Amygdala (tissue), 56 donors: ENCODE measurements around the gene ATG9A.

Experiments used
- DNase-seq, 56 donors: peaks; one replicate each; lab custom pipeline; 2025; lab: John Stamatoyannopoulos, UW

The ATG9A gene

DNA sequence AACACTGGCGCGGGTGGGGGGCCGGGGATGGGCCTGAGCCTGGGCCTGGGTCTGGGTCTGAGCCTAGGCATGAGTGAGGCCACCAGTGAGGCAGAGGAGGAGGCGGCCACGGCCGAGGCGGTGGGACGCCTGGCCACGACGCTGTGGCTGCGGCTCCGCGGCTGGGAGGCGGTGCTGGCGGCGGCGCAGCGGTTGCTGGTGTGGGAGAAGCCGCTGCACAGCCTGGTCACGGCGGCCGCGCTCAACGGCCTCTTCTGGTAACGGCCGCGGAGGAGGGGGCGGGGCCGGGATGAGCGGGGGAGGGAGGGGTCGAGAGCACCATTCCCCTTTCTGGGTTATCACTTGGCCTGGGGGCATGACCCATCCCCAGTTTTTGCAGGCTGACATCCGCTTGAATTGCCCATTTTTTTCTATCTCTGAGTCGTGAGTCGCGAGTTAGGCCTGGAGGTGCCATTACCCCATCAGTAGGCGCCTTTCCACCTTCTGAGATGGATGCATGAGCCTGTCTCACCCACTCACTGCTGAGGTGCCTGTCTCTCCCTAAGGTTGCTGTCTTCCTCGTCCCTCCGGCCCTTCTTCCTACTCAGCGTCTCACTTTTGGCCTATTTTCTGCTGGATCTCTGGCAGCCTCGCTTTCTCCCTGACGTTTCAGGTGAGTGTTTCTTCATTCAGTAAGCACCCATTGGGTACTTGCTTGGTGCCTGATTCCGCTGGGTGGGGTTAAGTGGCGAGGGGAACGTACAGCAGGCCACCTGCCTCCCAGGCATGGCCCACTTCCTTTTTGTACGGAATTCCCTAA lies 50.9 kb downstream of the ATG9A start:
- peak in 23 of 56 donors; percentile 38 to 86 (median 56) for DNase-seq

DNA sequence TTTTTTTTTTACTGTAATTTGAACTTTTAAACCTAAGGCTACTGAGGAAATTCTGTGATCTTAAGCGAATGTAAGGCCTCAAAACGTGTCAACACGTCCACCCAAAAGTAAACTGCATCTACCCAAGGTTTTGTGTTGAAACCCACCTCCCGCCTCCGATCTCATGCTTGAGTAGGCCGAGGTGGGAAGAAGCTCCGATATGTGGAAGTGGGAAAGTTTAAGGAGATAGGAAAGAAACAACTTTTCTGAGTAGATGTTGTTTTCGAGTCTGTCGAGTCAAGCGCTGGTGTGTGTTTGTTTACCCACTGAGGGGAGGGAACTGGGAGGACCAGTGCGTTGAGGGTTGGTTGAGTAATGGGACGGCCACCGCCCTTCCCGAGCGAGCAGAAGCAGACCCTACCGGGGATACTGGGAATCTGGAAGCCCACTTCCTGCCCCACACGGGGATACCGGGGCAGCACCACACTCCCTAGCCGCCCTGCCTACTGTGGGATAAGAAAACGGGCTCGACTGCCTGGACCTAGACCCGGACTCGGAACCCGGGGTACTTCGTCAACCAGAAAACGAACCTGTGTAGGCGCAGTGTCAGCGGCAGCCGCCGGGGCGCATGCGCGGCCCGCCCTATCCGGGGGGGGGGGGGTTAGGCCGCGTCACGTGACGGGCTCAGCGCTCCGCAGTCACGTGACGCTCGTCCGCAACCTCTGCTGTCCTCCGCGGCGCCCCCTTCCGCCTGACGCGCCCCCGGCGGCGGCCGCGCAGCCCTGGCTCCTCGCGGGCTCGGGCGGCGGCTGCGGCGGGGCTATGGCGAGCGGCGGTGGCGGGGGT lies 51.7 kb downstream of the ATG9A start, which contains the start of gene RETREG2:
RETREG2 (plus strand) TSS at position 724 of the 825 bp plus-strand sequence; CDS start at position 802, 78 bp downstream.
- DNase-seq = peak; percentile 33 to 90 (median 78)

DNA sequence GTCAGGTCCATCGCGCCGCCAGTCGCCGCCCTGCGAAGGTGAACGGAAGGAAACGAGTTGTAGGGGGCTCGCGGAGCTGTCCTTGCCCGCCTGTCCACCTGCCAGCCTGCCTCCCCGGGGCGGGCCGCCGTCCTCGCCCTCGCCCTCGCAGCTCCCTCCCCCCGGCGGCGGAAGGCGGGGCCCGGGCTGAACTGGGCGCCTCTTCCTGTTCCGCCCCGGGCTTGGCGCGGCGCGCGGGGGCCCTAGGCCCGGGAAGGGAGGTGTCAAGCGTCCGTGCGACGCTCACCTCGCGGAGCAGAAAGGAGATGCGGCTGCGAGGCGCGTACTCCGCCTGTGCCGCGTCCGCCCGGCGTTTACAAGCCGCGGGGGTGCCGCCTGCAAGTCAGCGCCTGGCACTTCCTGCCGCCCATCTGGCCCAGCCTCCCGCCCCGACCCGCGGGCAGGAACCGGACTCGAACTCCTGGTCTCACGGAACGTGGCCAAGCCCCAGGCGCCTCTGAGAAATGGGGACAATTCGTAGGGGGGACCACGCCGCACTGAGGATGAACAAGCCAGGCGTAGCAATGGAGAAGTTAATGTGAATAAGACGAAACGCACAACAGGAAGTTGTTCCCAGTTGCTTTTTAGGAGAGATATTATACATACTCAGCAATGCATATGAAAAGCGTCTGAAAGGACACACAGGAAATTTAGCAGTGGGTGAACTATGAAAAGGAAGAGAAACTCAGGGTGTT lies 52.5 kb downstream of the ATG9A start, which contains the start of gene CNPPD1:
CNPPD1 (minus strand) TSS at position 108 of the 734 bp plus-strand sequence; CDS start at position 11, 97 bp downstream.
- peak in 54 of 56 donors; percentile 13 to 88 (median 72) for DNase-seq

DNA sequence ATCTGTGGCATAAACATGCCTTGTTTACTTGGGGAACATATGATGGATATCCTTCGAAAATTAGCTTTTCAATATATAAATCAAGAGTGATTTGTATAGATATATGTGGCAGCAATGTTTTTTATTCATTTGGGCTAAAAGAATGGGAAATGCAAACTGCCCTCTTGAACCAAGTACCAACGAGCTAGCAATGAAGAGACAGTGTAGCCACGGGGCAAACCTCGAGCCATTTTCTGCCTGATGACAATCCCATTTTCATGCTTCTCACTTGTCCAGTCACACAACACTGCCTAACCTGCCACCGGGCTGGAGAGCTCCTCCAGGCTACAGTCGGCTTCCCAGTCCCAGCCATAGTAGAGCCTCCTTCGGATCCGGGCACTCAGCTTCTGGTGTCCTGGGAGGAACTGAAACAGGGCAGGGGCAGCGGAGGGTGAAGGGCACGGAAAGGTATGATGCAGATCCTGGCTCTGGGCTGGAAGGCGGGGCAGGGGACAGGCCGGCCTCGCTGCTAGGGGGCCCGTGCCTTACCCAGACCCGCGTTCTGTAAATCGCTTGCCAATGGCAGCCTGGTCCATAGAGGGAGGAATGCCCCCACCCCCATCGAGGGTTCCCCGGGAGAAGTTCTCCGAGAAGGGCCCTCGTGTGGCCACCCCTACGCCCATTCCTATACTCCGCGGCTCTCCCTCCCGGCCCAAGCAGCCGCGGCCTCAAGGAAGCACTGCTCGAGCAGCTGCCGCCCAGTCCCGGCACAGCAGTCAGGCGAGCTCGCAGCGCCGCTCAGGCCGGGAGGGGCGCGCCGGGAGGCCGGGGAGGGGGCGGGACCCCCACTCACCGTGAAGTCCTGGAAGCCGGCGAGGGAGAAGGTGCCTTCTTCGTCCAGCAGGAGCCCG lies 53.3 kb downstream of the ATG9A start:
- DNase-seq = peak in 35 of 56 donors; percentile 8 to 74 (median 58)

DNA sequence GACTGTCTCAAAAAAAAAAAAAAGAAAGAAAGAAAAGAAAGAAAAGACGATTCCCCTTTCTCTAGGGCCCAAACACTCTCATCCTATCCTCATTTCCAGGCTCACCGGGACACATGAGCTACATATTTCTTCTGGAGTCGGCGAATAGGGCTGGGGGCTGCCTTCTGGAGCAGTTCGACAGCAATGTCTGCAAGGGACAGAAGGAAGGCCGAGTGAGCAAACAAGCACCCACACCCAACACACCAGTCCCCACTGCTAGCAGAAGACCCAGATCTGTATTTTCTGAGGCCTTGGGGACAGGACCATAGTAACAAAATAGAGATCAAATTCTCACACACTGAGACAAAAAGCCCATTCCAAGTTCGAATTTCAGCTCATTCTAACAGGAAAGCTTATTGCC lies 54.0 kb downstream of the ATG9A start:
- no peak for DNase-seq

DNA sequence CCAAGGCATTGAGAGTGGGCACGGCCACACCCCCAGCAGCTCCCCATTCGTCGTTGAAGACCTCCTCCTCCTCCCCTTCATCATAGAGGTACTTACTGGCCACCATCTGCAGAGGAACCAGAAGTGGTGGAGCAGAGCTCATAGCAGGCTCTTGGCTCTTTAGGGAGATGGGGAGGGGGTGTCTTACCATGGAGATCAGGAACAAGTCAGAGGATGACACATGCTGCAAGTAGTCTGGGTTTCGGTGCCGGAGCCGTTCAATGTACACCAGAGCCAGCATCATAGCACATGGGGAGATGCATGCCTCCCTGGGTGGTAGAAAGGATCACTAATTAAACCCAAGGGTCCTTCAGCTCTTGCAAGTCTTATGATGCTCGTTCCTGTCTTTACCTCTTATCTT lies 54.6 kb downstream of the ATG9A start:
- no peak for DNase-seq

DNA sequence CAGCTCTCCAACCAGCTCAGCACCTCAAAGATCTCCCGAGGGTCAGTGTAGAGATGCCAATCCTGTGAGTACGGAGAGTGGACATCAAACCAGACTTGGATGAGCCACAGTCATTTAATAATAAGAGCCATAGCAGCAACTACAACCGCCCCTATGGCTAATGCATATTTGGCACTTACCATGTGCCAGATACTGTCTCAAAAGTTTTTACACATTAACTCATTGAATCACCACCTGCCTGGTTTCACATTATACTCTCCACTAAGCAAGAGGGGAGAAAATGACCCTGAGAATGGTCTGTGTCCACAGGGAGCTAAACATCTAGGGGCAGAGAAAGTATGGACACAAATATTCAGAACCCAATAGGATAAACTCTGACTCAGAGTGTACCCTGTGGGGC lies 55.3 kb downstream of the ATG9A start:
- DNase-seq = no peak

DNA sequence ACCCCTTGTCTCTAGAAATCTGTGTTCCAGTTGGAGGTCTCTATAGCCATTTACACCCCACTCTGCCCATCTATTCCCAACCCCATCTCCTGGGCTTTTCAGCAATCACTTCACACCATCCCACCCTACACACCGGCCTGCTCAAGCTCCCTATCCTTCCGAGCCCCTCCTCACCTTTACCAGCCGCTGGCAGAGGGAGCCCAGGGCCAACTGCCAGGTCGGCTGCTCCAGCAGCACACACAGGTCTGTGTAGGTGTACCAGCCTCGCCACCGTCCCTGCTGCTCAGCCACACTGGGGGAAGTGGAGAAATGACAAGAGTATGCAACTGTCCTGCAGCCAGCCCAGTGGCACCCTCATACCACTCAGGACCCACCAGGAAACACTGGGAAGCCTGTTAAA lies 56.3 kb downstream of the ATG9A start:
- no peak for DNase-seq

DNA sequence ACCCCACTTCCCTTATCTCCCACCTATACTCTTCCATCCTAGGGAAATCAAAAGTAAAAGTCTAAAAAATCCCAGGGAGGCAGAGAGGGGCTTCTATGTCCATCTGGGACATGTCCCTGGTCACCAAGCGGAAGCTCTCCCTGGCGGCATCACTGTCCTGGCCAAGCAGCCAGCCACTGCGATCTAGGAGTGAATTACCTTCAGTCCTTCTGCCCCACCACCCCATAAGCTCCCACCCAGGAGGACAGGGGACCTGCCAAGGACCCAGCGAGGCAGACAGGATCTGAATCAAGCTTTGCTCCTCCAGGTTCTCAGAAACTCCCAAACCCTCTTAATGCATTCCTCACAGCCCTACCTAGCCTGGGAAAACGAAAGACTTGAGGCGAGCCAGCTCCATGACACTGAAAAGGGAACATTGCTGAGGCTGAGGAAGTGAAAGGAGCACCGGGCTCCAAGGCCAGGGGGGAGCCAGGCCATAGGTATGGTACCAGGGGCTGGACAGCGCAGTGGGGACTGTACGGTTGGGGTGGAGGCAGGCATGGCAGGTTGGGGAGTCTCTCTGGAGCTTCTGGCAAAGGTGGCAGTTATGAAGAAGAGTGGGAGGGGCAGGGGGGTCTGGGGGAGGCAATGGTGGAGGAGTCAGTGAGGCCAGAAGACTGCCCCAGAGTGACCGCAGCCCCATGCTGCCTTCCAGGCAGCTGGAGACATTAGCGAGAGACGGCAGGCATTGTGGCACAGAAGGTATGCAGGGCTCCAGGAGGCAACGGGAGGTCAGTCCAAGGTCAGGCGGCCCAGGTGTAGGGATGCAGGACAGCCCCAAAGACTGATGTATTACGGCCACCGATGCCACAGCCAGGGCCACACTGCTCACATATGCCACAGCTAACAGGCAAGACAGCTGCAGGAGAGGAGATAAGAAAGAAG lies 56.9 kb downstream of the ATG9A start:
- no peak for DNase-seq

DNA sequence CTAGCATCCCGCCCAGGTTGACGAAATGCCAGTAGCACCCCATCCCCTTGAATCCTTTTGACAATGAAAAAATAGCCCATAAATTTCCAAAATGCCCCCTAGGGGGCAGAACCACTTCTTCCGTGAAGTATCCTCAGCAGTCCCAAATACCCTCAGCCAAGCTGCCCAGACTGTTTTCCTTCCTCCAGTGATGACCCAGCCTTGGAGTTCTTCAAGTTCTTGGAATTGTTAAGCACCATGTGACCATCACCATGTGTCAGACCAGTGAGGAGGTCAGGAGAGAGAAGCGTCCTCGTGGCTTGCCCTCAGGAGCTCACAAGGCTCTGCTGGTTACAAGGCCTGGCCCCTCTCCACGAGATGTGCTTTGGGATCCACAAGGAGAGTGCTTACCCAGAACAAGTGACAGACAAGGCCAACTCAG lies 58.2 kb downstream of the ATG9A start:
- DNase-seq = peak in 10 of 56 donors; percentile 9 to 55 (median 20)

DNA sequence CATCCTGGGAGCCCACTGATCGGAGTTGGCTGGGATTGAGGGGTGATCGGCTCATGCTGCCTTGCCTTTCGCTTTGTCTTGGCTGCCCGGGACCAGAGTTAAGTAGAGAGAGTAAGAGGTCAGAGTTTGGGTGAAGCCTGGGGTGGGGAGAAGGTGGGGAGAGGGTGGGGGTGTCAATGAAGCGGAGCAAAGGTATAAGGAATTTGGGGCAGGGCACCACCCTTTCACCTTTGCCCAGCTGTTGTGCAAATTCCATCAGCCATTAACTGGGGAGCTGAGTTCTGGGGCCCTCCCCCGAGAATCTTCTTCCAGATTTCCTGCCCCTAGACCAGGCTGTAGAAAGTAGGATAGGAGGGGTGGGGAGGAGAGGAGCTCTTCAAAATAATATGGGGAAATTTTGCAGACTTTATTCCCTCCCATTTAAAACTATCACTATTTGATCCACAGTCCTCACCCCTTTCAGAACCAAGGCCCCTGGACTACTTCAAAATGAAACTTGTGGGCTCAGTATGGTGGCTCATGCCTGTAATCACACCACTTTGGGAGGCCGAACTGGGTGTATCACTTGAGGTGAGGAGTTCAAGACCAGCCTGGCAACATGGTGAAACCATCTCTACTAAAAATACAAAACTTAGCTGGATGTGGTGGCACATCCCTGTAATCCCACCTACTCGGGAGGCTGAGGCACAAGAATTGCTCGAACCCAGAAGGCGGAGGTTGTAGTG lies 59.3 kb downstream of the ATG9A start, which contains the start of gene SLC23A3:
SLC23A3 (minus strand) TSS at position 100 of the 725 bp plus-strand sequence; CDS start at position 55, 45 bp downstream.
- no peak for DNase-seq
